ENCODE measurements around the gene PGAP3. TPM values are rescaled to one million over a fixed set of nuclear protein-coding genes. Genes with fewer than 3 reads are reported as not detected.

The PGAP3 gene
- total RNA-seq, 1 donor from 2014 or later: 12.2 TPM

DNA sequence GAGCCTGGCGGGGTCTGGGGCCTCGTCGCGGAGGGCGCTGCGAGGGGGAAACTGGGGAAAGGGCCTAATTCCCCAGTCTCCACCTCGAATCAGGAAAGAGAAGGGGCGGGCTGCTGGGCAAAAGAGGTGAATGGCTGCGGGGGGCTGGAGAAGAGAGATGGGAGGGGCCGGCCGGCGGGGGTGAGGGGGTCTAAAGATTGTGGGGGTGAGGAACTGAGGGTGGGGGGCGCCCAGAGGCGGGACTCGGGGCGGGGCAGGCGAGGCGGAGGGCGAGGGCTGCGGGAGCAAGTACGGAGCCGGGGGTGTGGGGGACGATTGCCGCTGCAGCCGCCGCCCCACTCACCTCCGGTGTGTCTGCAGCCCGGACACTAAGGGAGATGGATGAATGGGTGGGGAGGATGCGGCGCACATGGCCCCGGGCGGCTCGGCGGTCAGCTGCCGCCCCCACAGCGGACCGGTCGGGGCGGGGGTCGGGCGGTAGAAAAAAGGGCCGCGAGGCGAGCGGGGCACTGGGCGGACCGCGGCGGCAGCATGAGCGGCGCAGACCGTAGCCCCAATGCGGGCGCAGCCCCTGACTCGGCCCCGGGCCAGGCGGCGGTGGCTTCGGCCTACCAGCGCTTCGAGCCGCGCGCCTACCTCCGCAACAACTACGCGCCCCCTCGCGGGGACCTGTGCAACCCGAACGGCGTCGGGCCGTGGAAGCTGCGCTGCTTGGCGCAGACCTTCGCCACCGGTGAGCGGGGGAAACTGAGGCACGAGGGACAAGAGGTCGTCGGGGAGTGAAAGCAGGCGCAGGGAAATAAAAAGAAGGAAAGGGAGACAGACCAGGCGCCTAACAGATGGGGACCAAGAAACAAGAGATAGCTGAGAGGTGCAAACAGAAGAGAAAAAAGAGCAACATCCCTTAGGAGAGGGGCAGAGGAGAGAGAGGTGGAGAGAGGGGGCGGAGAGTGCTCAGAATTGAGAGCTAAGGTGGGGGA is 19.6 kb downstream of the PGAP3 start, which contains the start of gene PNMT:
PNMT (plus strand) TSS at position 509 of the 980 bp plus-strand sequence; CDS start at position 532, 23 bp downstream.
- TF ChIP-seq, protein P1, sequence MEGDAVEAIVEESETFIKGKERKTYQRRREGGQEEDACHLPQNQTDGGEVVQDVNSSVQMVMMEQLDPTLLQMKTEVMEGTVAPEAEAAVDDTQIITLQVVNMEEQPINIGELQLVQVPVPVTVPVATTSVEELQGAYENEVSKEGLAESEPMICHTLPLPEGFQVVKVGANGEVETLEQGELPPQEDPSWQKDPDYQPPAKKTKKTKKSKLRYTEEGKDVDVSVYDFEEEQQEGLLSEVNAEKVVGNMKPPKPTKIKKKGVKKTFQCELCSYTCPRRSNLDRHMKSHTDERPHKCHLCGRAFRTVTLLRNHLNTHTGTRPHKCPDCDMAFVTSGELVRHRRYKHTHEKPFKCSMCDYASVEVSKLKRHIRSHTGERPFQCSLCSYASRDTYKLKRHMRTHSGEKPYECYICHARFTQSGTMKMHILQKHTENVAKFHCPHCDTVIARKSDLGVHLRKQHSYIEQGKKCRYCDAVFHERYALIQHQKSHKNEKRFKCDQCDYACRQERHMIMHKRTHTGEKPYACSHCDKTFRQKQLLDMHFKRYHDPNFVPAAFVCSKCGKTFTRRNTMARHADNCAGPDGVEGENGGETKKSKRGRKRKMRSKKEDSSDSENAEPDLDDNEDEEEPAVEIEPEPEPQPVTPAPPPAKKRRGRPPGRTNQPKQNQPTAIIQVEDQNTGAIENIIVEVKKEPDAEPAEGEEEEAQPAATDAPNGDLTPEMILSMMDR (IDR thresholded peaks at IDR 0.05; ENCODE audit: insufficient read depth, low read depth, low read length): peak; percentile 23
- TF ChIP-seq EZH2 (IDR thresholded peaks at IDR 0.05; ENCODE audit: insufficient read depth, low read length): peak; percentile 95
- Mint-ChIP-seq H3K4me1 (ENCODE audit: low read depth, unreplicated experiment) (peaks cover 7% of the 10 kb centered on the region), H3K36me3 (ENCODE audit: low read depth, unreplicated experiment) (no peaks in the 10 kb centered on the region), H3K4me3 (ENCODE audit: unreplicated experiment) (no peak within 1 kb of the TSS), H3K9me3 (ENCODE audit: unreplicated experiment) (no peaks in the 10 kb centered on the region), H3K27ac (ENCODE audit: unreplicated experiment) (peak within 1 kb of the TSS; percentile 30), H3K27me3 (ENCODE audit: low read depth, unreplicated experiment) (peaks cover 38% of the 10 kb centered on the region)
- Histone ChIP-seq H3K9ac (ENCODE audit: low read length) (no peak within 1 kb of the TSS), H3K4me3 (ENCODE audit: insufficient read depth, low read depth, low read length) (peak within 1 kb of the TSS; percentile 28), H3K4me2 (ENCODE audit: low read length) (peak within 1 kb of the TSS; percentile 81), H3K79me2 (ENCODE audit: insufficient read depth, low read length) (no peaks in the 10 kb centered on the region), H3K4me1 (ENCODE audit: insufficient read depth, low read length) (peaks cover 5% of the 10 kb centered on the region), H3K9me3 (ENCODE audit: insufficient read depth, low read depth, low read length) (no peaks in the 10 kb centered on the region), H3K27me3 (ENCODE audit: insufficient read depth, low read length) (peaks cover 34% of the 10 kb centered on the region), H3K27ac (ENCODE audit: low read depth, low read length) (no peak within 1 kb of the TSS), H4K20me1 (ENCODE audit: insufficient read depth, low read length) (peaks cover 11% of the 10 kb centered on the region), H2AFZ (ENCODE audit: low read depth, low read length) (peak within 1 kb of the TSS; percentile 26), H3K36me3 (ENCODE audit: insufficient read depth, low read length) (no peaks in the 10 kb centered on the region)
- no peak for FAIRE-seq
- DNase-seq (ENCODE audit: low read depth): peak; percentile 32

DNA sequence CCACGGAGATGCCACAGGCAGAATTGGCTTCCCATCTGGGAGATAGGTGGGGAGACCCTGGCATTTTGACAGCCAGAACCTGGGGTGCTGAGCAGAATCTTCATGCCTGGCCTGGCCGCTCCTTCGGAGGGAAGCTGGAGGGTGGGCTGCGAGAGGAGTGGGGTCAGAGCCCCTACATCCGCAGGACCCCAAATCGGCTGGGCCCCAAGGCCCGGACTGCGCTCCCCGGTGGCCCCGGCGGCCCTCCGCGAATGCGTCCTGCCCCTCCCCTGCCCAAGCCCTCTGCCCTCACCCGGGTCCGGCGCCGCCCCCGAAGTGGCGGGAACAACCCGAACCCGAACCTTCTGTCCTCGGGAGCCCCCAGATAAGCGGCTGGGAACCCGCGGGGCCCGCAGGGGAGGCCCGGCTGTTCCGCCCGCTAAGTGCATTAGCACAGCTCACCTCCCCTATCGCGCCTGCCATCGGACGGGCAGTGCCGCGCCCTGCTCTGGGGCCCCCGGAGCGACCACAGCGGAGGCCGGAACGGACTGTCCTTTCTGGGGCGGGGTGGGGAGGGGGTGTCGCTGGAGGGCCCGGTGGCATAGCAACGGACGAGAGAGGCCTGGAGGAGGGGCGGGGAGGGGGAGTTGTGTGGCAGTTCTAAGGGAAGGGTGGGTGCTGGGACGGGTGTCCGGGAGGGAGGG is 20.5 kb downstream of the PGAP3 start:
- TF ChIP-seq EZH2 (IDR thresholded peaks at IDR 0.05; ENCODE audit: insufficient read depth, low read length): peak; percentile 43
- TF ChIP-seq, protein P1 (IDR thresholded peaks at IDR 0.05; ENCODE audit: insufficient read depth, low read depth, low read length): no peak
- no peaks in the 10 kb centered on the region for H3K79me2 ChIP-seq (ENCODE audit: insufficient read depth, low read length)
- peaks cover 16% of the 10 kb centered on the region for H4K20me1 ChIP-seq (ENCODE audit: insufficient read depth, low read length)
- H3K4me2 ChIP-seq (ENCODE audit: low read length): peak overlapping the region; percentile 81
- H3K36me3 Mint-ChIP-seq (ENCODE audit: low read depth, unreplicated experiment): no peaks in the 10 kb centered on the region
- peaks cover 32% of the 10 kb centered on the region for H3K27me3 Mint-ChIP-seq (ENCODE audit: low read depth, unreplicated experiment)
- peaks cover 7% of the 10 kb centered on the region for H3K4me1 Mint-ChIP-seq (ENCODE audit: low read depth, unreplicated experiment)
- H3K9ac ChIP-seq (ENCODE audit: low read length): no peak overlapping the region
- no peak overlapping the region for H3K4me3 ChIP-seq (ENCODE audit: insufficient read depth, low read depth, low read length)
- no peak overlapping the region for H3K27ac ChIP-seq (ENCODE audit: low read depth, low read length)
- FAIRE-seq (no peak), DNase-seq (ENCODE audit: low read depth) (no peak)
- H3K27me3 ChIP-seq (ENCODE audit: insufficient read depth, low read length): peaks cover 34% of the 10 kb centered on the region
- H3K4me3 Mint-ChIP-seq (ENCODE audit: unreplicated experiment): no peak overlapping the region
- H3K36me3 ChIP-seq (ENCODE audit: insufficient read depth, low read length): no peaks in the 10 kb centered on the region
- no peak overlapping the region for H2AFZ ChIP-seq (ENCODE audit: low read depth, low read length)
- no peak overlapping the region for H3K27ac Mint-ChIP-seq (ENCODE audit: unreplicated experiment)
- H3K9me3 Mint-ChIP-seq (ENCODE audit: unreplicated experiment): no peaks in the 10 kb centered on the region
- H3K4me1 ChIP-seq (ENCODE audit: insufficient read depth, low read length): peaks cover 5% of the 10 kb centered on the region
- H3K9me3 ChIP-seq (ENCODE audit: insufficient read depth, low read depth, low read length): no peaks in the 10 kb centered on the region
